Spinal cord (tissue), 10 donors: ENCODE data around the gene SAA1. TPM values are rescaled to one million over a fixed set of nuclear protein-coding genes. Genes with fewer than 3 reads are reported as not detected.
"Not testable (repeated sequence)": the region's sequence is repeated elsewhere in the genome, so short reads cannot be mapped to it uniquely, and the experiment has no call there.

Experiments used
- DNase-seq, 6 donors: peaks; one replicate each; pipeline versions ENCODE4 v3.0.0 to v3.0.0-alpha.2; 2013 to 2015; ENCODE audit warnings: low spot score in 6 of 6, low read depth in 4 of 6
- H3K27ac ChIP-seq: one replicate; pipeline ENCODE4 v1.5.1; 2013; ENCODE audit warnings: low read depth, low read length, control low read depth
- H3K27me3 ChIP-seq: one replicate; pipeline ENCODE4 v1.6.1; 2013; ENCODE audit warnings: low read length; ENCODE audit not compliant: control insufficient read depth, insufficient read depth
- H3K36me3 ChIP-seq: one replicate; pipeline ENCODE4 v1.6.1; 2013; ENCODE audit warnings: low read length; ENCODE audit not compliant: control insufficient read depth, insufficient read depth
- H3K4me1 ChIP-seq: one replicate; pipeline ENCODE4 v1.6.1; 2013; ENCODE audit warnings: low read length; ENCODE audit not compliant: control insufficient read depth, insufficient read depth
- H3K4me3 ChIP-seq: one replicate; pipeline ENCODE4 v1.5.1; 2013; ENCODE audit warnings: low read depth, low read length, control low read depth
- H3K9me3 ChIP-seq: one replicate; pipeline ENCODE4 v1.6.1; 2013; ENCODE audit warnings: low read length; ENCODE audit not compliant: control insufficient read depth, insufficient read depth
- whole genome bisulfite sequencing: methylation state at CpG from one replicate; pipeline ENCODE4 v1.1.5; 2013; ENCODE audit warnings: missing lambda C conversion rate; ENCODE audit not compliant: insufficient coverage; 5-methylcytosine and 5-hydroxymethylcytosine counted together
- polyA plus RNA-seq, 2 donors: library from polyadenylated mRNA; unstranded; fragments of 120-200 nt; gene quantifications; one replicate each; pipeline ENCODE4 v1.2.1, GENCODE V29; 2013; ENCODE audit not compliant: insufficient read length in 2 of 2
- total RNA-seq, 2 donors: library from RNA; depleted of rRNA in 1 of 2; stranded (reverse); fragments of 120-200 nt in 1 of 2; fragments of >200 nt in 1 of 2; gene quantifications; one replicate each; pipeline versions ENCODE4 v1.2.3 to v1.2.4, GENCODE V29; 2013 to 2014
- donor health status: healthy.

The SAA1 gene
- total and polyA plus RNA-seq, 4 donors, result not detected

DNA sequence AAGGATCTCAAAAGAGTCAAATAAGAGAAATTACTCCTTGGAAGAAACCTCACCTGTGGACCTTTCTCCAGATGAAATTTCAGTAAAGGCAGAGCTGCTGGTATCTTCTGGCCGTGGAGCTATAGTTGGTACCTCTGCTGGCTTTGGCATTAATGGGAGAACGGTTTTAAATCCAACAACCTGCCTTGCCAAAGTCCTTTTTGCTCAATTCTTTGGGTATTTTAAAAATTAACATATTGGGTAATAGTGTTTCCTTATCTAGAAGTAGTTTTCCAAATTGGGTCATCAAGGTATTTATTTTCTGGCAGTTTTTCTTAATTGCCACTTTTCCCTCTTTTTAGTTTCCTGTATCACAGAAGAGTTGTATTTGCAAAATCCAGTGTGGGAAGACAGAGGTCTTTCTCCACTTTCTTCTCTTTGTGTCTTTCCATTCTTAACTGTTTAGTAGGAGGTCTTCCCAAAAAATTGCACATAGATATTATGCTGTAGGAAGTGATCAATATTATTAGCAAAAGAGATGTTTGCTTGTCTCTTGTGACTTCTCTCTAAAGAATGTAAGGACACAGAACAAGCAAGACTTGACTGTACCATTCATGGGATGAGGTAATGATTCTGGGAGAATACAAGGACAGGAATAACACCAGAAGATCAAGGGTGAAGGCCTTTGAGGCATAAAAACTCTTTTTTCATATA, 29.3 kb upstream of the SAA1 start, which contains the start of gene SAA4:
Gene SAA4, minus strand, starts transcription at position 139 of the 693 bp plus-strand sequence. CDS start 876 bp downstream, outside the sequence.
- DNase-seq, result no peak
- H3K27ac ChIP-seq, result no peak within 1 kb of the TSS
- H3K9me3 ChIP-seq, result peaks cover 2% of the 10 kb centered on the region
- no peaks in the 10 kb centered on the region for H3K36me3 ChIP-seq
- H3K4me3 ChIP-seq, result no peak within 1 kb of the TSS
- H3K4me1 ChIP-seq, result no peaks in the 10 kb centered on the region
- no peaks in the 10 kb centered on the region for H3K27me3 ChIP-seq
- no CpG with 5 or more reads among the region's 2 CpGs for WGBS

DNA sequence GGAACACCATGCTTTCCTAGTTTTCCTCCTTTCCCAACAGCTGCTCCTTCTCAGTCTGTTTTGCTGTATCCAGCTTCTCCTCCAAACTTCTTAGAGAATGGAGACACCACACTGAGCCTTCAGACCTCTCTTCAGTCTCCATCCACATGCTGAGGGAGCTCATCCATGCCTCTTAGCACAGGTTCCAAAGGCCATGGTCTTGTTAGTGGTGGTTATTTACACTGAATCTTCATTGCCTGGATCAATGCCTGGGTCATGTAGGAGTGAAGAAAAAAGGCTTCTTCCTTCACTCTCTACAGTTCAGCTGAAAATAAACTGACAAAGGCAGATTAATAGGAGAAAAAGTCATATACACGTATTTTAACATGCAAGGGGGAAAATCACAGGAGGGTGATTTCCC, 26.4 kb upstream of the SAA1 start:
- DNase-seq, result no peak
- Histone ChIP-seq H3K4me3 (no peak overlapping the region), H3K9me3 (no peaks in the 10 kb centered on the region), H3K27ac (no peak overlapping the region), H3K4me1 (no peaks in the 10 kb centered on the region), H3K27me3 (no peaks in the 10 kb centered on the region), H3K36me3 (no peaks in the 10 kb centered on the region)
- WGBS, result no CpG with 5 or more reads among the region's 1 CpG

DNA sequence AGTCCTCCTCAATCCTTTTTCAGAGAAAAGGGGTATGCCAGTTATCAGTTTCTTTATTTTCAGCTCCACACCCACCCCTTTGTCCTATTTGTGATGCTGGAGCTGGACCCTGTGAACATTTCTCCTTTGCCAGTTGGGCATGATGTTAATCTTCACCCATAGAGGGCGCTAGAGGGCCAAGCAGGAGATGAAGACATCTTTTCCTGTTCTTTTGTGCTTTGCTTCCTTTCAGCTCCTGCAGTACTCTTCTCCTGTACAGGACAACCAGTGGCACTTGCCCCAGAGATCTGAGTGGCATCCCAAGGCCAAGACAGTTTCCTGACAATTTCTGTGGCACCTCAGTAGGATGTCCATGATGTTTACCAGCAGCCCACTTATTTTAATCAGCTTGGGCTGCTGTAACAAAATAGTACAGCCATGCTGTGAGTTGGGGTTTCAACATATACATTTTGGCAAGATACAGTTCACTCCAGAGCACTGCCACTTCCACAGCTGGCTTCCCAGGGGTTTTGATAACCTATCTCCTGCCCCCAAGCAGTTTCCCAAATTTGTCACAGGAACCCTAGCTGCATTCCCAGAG, 22.2 kb upstream of the SAA1 start:
- 0% methylated on average over 1 of the region's 1 CpG for WGBS
- no peaks in the 10 kb centered on the region for H3K27me3 ChIP-seq
- no peak overlapping the region for H3K27ac ChIP-seq
- no peaks in the 10 kb centered on the region for H3K36me3 ChIP-seq
- peak in 2 of 6 donors; percentile 33 to 35 for DNase-seq
- H3K4me3 ChIP-seq, result no peak overlapping the region
- no peaks in the 10 kb centered on the region for H3K9me3 ChIP-seq
- no peaks in the 10 kb centered on the region for H3K4me1 ChIP-seq

- Histone ChIP-seq H3K27me3 (no peaks in the 10 kb centered on the region), H3K4me3 (no peak overlapping the region), H3K4me1 (no peaks in the 10 kb centered on the region), H3K9me3 (no peaks in the 10 kb centered on the region), H3K27ac (no peak overlapping the region), H3K36me3 (no peaks in the 10 kb centered on the region)
- DNase-seq, result no peak
- 54% methylated on average over 5 of the region's 6 CpGs for WGBS
These were observed 20.7 kb upstream of the SAA1 start for GRCh38 chr11:18245396-18245795.

DNA sequence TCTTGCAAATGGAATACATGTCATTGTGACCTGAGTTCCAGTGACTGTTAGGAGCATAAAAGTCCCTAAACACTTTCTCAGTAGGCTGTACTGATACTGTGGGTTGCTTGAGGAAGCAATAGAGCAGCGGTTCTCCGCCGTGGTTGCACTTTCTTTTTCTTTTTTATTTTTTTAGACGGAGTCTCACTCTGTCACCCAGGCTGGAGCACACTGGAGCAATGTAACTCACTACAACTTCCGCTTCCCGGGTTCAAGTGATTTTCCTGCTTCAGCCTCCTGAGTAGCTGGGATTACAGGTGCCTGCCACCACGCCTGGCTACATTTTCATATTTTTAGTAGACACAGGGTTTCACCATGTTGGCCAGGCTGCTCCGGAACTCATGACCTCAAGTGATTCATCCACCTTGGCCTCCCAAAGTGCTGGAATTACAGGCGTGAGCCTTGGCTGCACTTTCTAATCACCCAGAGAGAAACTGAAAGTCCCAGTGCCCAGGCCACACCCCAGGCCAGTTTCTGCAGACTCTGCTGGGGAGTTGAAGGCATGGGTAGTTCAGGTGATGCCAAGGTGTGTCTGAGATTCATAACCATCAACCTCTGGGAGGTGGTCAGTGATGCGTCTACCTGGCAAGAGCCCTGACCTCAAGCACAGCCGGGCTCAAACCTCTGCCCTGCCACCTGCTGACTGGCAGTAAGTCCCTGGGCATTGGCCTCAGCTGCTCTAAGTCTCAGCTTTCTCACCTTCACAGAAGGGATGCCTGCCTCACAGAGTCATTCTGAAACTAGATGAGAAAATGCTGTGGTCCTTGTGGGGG, 19.5 kb upstream of the SAA1 start:
- DNase-seq, H3K4me3 ChIP-seq, H3K36me3 ChIP-seq, H3K9me3 ChIP-seq, H3K4me1 ChIP-seq, H3K27me3 ChIP-seq, H3K27ac ChIP-seq: not testable (repeated sequence)
- WGBS, result 80% methylated on average over 7 of the region's 11 CpGs

GRCh38 chr11:18247191-18247581, 18.9 kb upstream of the SAA1 start:
- H3K27me3 ChIP-seq, H3K4me1 ChIP-seq, DNase-seq, H3K36me3 ChIP-seq, H3K27ac ChIP-seq, H3K4me3 ChIP-seq, H3K9me3 ChIP-seq: not testable (repeated sequence)
- WGBS, result no CpG with 5 or more reads among the region's 6 CpGs

DNA sequence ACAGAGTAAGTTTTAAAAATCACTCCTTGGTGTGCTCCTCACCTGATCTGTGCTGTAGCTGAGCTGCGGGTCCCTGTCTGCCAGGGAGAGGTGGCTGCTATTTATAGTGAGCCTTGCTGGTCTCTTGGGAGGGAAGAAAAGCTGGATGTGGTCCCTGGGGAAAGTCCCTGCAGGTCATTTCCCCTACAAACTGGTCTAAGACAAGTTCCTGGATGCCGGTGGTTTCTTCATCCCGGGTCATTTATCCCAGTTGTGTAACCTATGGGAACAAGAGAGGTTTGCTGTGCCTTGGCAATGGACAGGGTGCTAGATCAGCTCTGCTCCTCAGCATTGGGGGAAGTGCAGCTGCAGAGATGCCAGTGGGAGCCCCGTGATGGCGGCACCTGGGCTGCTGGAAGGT, 17.5 kb upstream of the SAA1 start, which contains the start of gene SAA2:
Gene SAA2, minus strand, starts transcription at position 108 of the 400 bp plus-strand sequence. CDS start 657 bp downstream, outside the sequence.
- Histone ChIP-seq H3K9me3 (no peaks in the 10 kb centered on the region), H3K27ac (no peak within 1 kb of the TSS), H3K36me3 (no peaks in the 10 kb centered on the region), H3K4me3 (no peak within 1 kb of the TSS), H3K27me3 (no peaks in the 10 kb centered on the region), H3K4me1 (no peaks in the 10 kb centered on the region)
- 86% methylated on average over 5 of the region's 5 CpGs for WGBS
- DNase-seq, result no peak

- no peak for DNase-seq
- Histone ChIP-seq H3K27me3 (no peaks in the 10 kb centered on the region), H3K4me3 (no peak overlapping the region), H3K27ac (no peak overlapping the region), H3K4me1 (no peaks in the 10 kb centered on the region), H3K9me3 (no peaks in the 10 kb centered on the region), H3K36me3 (no peaks in the 10 kb centered on the region)
- WGBS, result no CpG with 5 or more reads among the region's 3 CpGs
These were observed 12.8 kb upstream of the SAA1 start for GRCh38 chr11:18253233-18253632.

DNA sequence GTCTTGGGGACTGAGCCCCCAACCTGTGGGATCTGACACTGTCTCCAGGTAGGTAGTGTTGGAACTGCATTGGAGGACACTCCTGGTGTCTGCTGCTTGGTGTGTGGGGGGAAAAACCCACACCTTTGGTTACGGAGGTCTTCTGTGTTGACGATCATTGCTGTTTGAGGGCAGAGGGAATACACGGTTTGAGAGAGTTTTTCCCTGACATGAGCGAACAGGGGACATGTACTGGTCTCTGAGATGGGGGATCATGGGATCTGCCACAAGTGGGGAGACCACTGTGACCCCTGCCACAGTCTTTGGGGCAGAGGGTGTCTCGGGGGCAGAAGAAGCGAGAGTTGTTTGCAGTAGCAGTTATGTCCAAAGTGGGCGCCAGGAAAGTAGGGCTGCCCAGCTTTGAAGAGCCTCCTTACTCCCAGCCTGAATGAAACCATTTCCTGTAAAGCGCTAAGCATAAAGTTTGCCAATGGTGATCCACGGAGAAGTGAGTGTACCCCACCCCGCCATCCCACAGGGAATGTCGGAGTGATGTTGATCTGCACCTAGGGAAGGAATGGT, 12.2 kb upstream of the SAA1 start:
- Histone ChIP-seq H3K9me3 (no peaks in the 10 kb centered on the region), H3K4me3 (no peak overlapping the region), H3K27ac (no peak overlapping the region), H3K4me1 (no peaks in the 10 kb centered on the region), H3K36me3 (no peaks in the 10 kb centered on the region), H3K27me3 (no peaks in the 10 kb centered on the region)
- WGBS, result 85% methylated on average over 8 of the region's 11 CpGs
- DNase-seq, result no peak
